Colonic mucosa (tissue), 2 donors: ENCODE data around the gene CALY. TPM values are rescaled to one million over a fixed set of nuclear protein-coding genes. Genes with fewer than 3 reads are reported as not detected.

ENCODE experiments used
- microRNA-seq: library from miRNA; unstranded; fragments of <30 nt; microRNA quantifications from one replicate; pipeline ENCODE4, GENCODE V29; 2019
- total RNA-seq, 2 donors: library from RNA; stranded (reverse); fragmentation: NEBNext Ultra II Directional in 1 of 2; extraction: Animal tissue kit (Norgen Biotek cat#: 25700) in 1 of 2; gene quantifications; one replicate each; pipeline ENCODE4 v1.2.1, GENCODE V29; 2021
- donor health status: DM: no; HTN: no; CAD: no.
- donor health status: DM: no; HTN: no; CAD: no.

The CALY gene
- total RNA-seq, 2 donors from 2014 or later: 1.6 TPM; not detected in 1

Small RNA genes within 50 kb of the gene (microRNA-seq; reads per million reads assigned to microRNA genes)
- gene MIR3944: 2.8 reads per million

Other genes starting within 250 kb of the CALY start
- not detected for gene ADGRA1, start 249.0 kb downstream of the CALY start, total RNA-seq
- gene KNDC1, start 176.7 kb downstream of the CALY start, total RNA-seq: under 1 TPM; 0.29 to 0.32 TPM
- not detected for gene UTF1, start 106.7 kb downstream of the CALY start, total RNA-seq
- under 1 TPM; 0.15 to 0.24 TPM for gene VENTX, start 99.0 kb downstream of the CALY start, total RNA-seq
- 1 to 10 TPM; 3.7 to 5.7 TPM for gene ADAM8, start 60.0 kb downstream of the CALY start, total RNA-seq
- 10 to 100 TPM; 64.7 to 67.5 TPM for gene TUBGCP2, start 28.0 kb downstream of the CALY start, total RNA-seq
- gene ZNF511, start 28.0 kb downstream of the CALY start, total RNA-seq: 10 to 100 TPM; 53.9 to 78.2 TPM
- 10 to 100 TPM; 15.0 to 99.3 TPM for gene PRAP1, start 10.5 kb upstream of the CALY start, total RNA-seq
- gene FUOM, start 21.1 kb upstream of the CALY start, total RNA-seq: 10 to 100 TPM; 16.9 to 23.3 TPM
- 100 to 1,000 TPM; 188 to 214 TPM for gene ECHS1, start 36.5 kb upstream of the CALY start, total RNA-seq
- gene PAOX, start 42.4 kb upstream of the CALY start, total RNA-seq: 1 to 10 TPM; 3.5 to 5.8 TPM
- gene MTG1, start 57.3 kb upstream of the CALY start, total RNA-seq: 10 to 100 TPM; 31.2 to 59.5 TPM
- gene SPRN, start 87.7 kb upstream of the CALY start, total RNA-seq: not detected
- gene SCART1, start 117.0 kb upstream of the CALY start, total RNA-seq: 1 to 10 TPM; 1.3 to 1.6 TPM
- gene CYP2E1, start 190.5 kb upstream of the CALY start, total RNA-seq: 1 to 10 TPM in 1 of 2 donors, under 1 TPM in 1; 0.90 to 3.5 TPM
- not detected for gene SYCE1, start 228.7 kb upstream of the CALY start, total RNA-seq